LHCN-M2 (cell line): Measurements from ENCODE around the gene PLSCR5. TPM values are rescaled to one million over a fixed set of nuclear protein-coding genes. Genes with fewer than 3 reads are reported as not detected.

ENCODE experiments used
- DNase-seq: peaks from one replicate; pipeline ENCODE4 v3.0.0-alpha.2; 2012; ENCODE audit warnings: low read depth
- total RNA-seq: library from RNA; depleted of rRNA; stranded (reverse); fragments of >200 nt; gene quantifications from 2 replicates; pipeline ENCODE4 v1.2.3, GENCODE V29; 2014; rRNA removed

The PLSCR5 gene
- total RNA-seq, 1 experiment from 2014 or later: not detected

GRCh38 chr3:146544929-146545528 is 60.1 kb downstream of the PLSCR5 start:
- DNase-seq: no peak

DNA sequence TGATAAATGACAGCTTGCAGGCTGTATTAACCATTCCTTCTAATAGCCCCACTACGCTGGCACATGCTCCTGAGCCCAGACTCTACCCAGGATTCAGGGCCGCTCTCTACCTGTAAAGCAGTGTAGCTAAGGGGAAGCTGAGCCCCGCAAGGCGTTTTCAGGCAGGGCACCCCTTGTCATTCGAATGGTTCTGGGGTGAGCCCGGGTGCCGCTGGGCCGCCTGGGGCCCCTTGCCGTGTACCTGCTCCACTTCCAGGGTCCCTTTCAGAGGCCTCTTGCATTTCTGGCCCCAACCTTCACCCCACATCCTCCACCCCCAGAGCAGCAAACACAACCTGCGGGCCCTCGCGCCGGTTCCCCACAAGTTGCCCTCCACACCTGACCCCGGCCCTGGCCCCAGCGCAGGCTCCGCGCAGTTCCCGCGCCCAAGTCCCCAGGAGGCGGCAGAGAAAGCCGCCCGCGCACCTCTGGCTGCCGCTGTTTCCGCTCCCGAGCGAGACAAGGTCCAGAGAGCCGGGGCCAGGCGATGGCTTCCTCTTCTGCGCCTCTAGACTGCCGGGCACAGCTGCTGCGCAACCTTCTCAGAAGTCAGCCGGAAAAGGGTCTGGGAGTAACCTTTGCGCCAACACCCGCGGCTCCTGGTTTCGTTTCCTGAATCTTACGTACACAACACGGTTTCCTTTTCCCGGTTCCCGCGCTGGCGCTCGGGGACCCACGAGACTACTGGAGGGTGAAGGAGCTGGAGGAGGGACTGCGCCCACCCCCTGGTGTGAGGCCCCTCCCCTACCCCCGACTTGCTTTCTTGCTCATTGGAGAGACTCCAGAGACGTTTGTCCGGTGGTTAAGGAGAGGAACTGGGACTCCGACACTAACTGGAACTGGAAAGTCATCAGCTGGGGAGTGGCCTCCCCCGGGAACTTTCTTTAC is 60.9 kb downstream of the PLSCR5 start, which contains the start of gene PLSCR1:
Gene PLSCR1 (minus strand): TSS at position 606 of the 927 bp plus-strand sequence. CDS start 8,055 bp downstream, outside the sequence.
- DNase-seq: peak; percentile 99

GRCh38 chr3:146543461-146544001 is 61.6 kb downstream of the PLSCR5 start:
- no peak for DNase-seq

- no peak for DNase-seq
These were observed 62.2 kb downstream of the PLSCR5 start for GRCh38 chr3:146542978-146543377.

- no peak for DNase-seq
These were observed 63.0 kb downstream of the PLSCR5 start for GRCh38 chr3:146542179-146542578.

DNA sequence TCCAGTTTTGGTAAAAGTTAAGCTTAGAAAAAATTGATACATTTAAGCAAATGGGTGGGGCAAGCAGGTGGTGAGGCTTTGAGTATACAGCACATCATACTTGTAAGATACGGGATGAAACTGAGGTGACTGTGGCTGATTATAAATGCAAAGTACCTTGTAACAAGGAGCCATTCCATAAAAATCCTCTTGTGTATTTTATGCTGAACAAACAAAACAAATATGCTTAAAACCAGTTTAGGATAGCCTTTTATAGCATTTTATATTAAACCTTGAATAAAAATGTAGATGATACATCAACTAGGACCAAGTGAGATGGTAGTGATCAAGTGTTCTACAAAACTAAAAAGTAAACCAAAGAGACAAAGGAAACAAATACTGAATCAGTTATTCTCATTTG is 64.2 kb downstream of the PLSCR5 start:
- DNase-seq: no peak

DNA sequence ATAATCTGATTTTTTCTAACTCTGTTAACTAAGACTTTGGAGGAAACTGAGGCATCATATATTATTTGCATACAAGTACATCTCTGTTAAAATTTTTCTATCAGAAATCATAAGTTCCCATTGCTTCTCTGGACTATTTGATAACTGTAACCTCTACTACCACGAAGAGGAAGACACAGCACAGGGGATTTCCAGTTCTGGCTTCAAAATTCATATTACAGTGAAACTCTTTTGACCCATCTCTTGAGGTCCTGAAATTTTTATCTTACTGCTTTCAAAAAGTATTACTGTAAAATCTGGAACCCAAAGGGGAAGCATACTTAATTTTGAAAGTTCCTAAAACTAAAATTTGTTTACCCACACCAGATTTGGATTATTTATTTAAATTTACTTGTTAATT is 64.9 kb downstream of the PLSCR5 start:
- no peak for DNase-seq

- peak; percentile 73 for DNase-seq
These were observed 65.8 kb downstream of the PLSCR5 start for GRCh38 chr3:146539315-146539714.

- no peak for DNase-seq
These were observed 67.5 kb downstream of the PLSCR5 start for GRCh38 chr3:146537603-146538002.

- DNase-seq: no peak
These were observed 68.5 kb downstream of the PLSCR5 start for GRCh38 chr3:146536681-146537080.

Other genes with a start within 250 kb of the PLSCR5 start
- gene PLSCR2, start 135.8 kb downstream of the PLSCR5 start, total RNA-seq: not detected in 2 replicates
- 214 and 229 TPM in 2 replicates for gene PLSCR1, start 60.7 kb downstream of the PLSCR5 start, total RNA-seq